HG02973 (cell line): ENCODE measurements around the gene PRKCA.
"Not testable (repeated sequence)": the region's sequence is repeated elsewhere in the genome, so short reads cannot be mapped to it uniquely, and the experiment has no call there.

Experiments used
- ATAC-seq: cut with Tn5 transposase; IDR thresholded peaks from one replicate; pipeline ENCODE4 v1.9.1; 2021; ENCODE audit warnings: moderate library complexity; ENCODE audit not compliant: unreplicated experiment

The PRKCA gene

GRCh38 chr17:66716236-66717026, 414.0 kb downstream of the PRKCA start:
- no peak for ATAC-seq

- peak; percentile 64 for ATAC-seq
These were observed 415.2 kb downstream of the PRKCA start for GRCh38 chr17:66717641-66718058.

GRCh38 chr17:66720027-66720426, 417.6 kb downstream of the PRKCA start:
- ATAC-seq = no peak

GRCh38 chr17:66720567-66720966, 418.2 kb downstream of the PRKCA start:
- ATAC-seq = no peak

- no peak for ATAC-seq
These were observed 419.9 kb downstream of the PRKCA start for GRCh38 chr17:66722341-66722740.

GRCh38 chr17:66724581-66725341, 422.3 kb downstream of the PRKCA start:
- no peak for ATAC-seq

- ATAC-seq = not testable (repeated sequence)
These were observed 423.0 kb downstream of the PRKCA start for GRCh38 chr17:66725438-66725837.

- ATAC-seq = no peak
These were observed 423.5 kb downstream of the PRKCA start for GRCh38 chr17:66725956-66726355.

GRCh38 chr17:66726371-66726770, 424.0 kb downstream of the PRKCA start:
- no peak for ATAC-seq

- no peak for ATAC-seq
These were observed 424.4 kb downstream of the PRKCA start for GRCh38 chr17:66726846-66727245.

GRCh38 chr17:66727634-66728570, 425.5 kb downstream of the PRKCA start:
- peak; percentile 50 for ATAC-seq

GRCh38 chr17:66730461-66730923, 428.1 kb downstream of the PRKCA start:
- no peak for ATAC-seq

GRCh38 chr17:66733759-66734158, 431.3 kb downstream of the PRKCA start:
- ATAC-seq = no peak

- no peak for ATAC-seq
These were observed 432.0 kb downstream of the PRKCA start for GRCh38 chr17:66734186-66734943.

GRCh38 chr17:66737524-66737923, 435.1 kb downstream of the PRKCA start:
- no peak for ATAC-seq

- ATAC-seq = no peak
These were observed 435.9 kb downstream of the PRKCA start for GRCh38 chr17:66738301-66738700.

GRCh38 chr17:66739553-66739952, 437.1 kb downstream of the PRKCA start:
- no peak for ATAC-seq

- no peak for ATAC-seq
These were observed 437.8 kb downstream of the PRKCA start for GRCh38 chr17:66740226-66740625.

GRCh38 chr17:66743511-66743910, 441.1 kb downstream of the PRKCA start:
- ATAC-seq = no peak

- no peak for ATAC-seq
These were observed 444.3 kb downstream of the PRKCA start for GRCh38 chr17:66746736-66747135.
